ENCODE data around the gene SPC25. TPM values are rescaled to one million over a fixed set of nuclear protein-coding genes. Genes with fewer than 3 reads are reported as not detected.
"Not testable (repeated sequence)": the region's sequence is repeated elsewhere in the genome, so short reads cannot be mapped to it uniquely, and the experiment has no call there.

The SPC25 gene, protein sequence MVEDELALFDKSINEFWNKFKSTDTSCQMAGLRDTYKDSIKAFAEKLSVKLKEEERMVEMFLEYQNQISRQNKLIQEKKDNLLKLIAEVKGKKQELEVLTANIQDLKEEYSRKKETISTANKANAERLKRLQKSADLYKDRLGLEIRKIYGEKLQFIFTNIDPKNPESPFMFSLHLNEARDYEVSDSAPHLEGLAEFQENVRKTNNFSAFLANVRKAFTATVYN
- 2.9 and 7.3 TPM in 2 replicates for total RNA-seq

DNA sequence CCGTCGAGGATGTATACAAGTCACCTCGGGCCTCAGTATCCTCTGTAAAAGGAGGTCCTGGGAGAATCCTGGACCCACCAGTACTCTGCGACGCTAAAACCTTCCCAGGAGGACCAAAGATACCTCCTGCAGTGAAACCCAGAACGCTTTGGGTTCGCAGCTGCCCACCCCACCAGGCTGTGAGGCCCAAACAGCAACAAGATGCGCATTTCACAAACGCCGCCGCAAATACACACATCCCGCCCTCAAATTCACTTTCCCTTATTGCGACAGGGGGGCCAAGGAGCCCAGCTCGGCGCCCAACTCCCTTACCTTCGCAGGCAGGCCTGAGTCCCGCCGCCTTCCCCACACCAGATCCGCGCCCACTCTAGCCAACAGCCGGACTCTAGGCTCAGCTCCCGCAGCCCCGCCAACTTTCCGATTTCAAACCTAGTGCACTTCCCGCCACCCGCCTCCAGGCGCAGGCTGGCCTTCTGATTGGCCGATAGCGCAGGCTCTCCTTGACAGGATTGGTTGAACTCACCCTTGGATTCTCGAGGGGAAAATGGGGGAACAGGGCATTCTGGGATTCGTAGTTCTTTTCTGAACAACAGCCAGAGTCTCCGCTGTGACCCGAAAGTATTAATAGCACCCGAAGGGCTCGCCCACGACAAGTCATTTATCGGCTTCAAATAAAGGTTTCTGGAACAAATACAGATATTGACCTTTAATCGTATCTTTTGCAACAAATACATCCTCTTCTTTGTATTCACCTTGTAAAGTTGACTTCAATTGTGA lies at the start of gene SPC25:
Gene SPC25, minus strand, starts transcription at position 425 of the 777 bp plus-strand sequence. CDS start 911 bp downstream, outside the sequence.
- H3K4me3 ChIP-seq (ENCODE audit: low read depth, low read length): peak within 1 kb of the TSS; percentile 93
- no peak for TF ChIP-seq CTCF (IDR thresholded peaks at IDR 0.05; ENCODE audit: insufficient read depth, low read depth, low read length)

GRCh38 chr2:168939918-168940317 lies 49.7 kb upstream of the SPC25 start:
- no peak for DNase-seq (ENCODE audit: low read depth)
- H3K4me3 ChIP-seq (ENCODE audit: low read depth, low read length): no peak overlapping the region
- TF ChIP-seq CTCF (IDR thresholded peaks at IDR 0.05; ENCODE audit: insufficient read depth, low read depth, low read length): no peak

More for the DNA sequence above, at the start of gene SPC25:
- peak; percentile 86 for DNase-seq (ENCODE audit: low read depth)

- no peak overlapping the region for H3K4me3 ChIP-seq (ENCODE audit: low read depth, low read length)
- no peak for TF ChIP-seq CTCF (IDR thresholded peaks at IDR 0.05; ENCODE audit: insufficient read depth, low read depth, low read length)
- DNase-seq (ENCODE audit: low read depth): no peak
Measured at GRCh38 chr2:168939061-168939460, 48.8 kb upstream of the SPC25 start.

GRCh38 chr2:168935810-168936581 lies 45.8 kb upstream of the SPC25 start:
- DNase-seq (ENCODE audit: low read depth): peak; percentile 57
- no peak for TF ChIP-seq CTCF (IDR thresholded peaks at IDR 0.05; ENCODE audit: insufficient read depth, low read depth, low read length)
- H3K4me3 ChIP-seq (ENCODE audit: low read depth, low read length): no peak overlapping the region

DNA sequence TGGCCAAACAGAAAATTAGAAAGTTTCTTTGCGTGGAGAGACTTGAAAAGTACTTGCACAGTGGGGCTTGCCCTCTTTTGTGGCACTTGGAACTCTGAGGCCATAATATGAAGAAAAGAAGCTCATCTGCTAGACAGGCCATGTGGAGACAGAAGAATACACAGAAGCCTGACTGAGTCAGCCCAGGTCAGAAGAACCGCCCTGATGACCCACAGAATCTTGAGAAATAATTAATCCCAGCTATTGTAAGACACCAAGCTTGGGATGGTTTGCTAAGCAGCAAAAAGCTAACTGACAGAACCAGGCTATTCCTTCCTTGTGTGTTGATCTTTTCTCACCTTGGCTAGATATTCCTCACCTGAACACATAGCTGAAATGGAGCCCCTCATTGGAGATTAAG lies 44.6 kb upstream of the SPC25 start:
- DNase-seq (ENCODE audit: low read depth): no peak
- no peak overlapping the region for H3K4me3 ChIP-seq (ENCODE audit: low read depth, low read length)
- TF ChIP-seq CTCF (IDR thresholded peaks at IDR 0.05; ENCODE audit: insufficient read depth, low read depth, low read length): no peak

DNA sequence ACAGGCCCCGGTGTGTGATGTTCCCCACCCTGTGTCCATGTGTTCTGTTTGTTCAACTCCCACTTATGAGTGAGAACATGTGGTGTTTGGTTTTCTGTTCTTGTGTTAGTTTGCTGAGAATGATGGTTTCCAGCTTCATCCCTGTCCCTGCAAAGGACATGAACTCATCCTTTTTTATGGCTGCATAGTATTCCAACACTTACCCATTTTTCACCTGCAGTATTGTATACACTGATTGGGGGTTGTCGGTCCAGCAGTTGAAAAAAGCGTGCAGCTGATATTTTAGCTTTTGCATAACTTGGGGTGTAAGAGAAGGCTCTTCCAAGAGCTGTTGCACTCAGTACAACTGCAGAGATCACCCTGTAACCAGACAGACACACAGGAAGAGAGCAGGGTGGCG lies 41.9 kb upstream of the SPC25 start:
- not testable (repeated sequence) for H3K4me3 ChIP-seq (ENCODE audit: low read depth, low read length); DNase-seq (ENCODE audit: low read depth)

- no peak for DNase-seq (ENCODE audit: low read depth)
- no peak overlapping the region for H3K4me3 ChIP-seq (ENCODE audit: low read depth, low read length)
- TF ChIP-seq CTCF (IDR thresholded peaks at IDR 0.05; ENCODE audit: insufficient read depth, low read depth, low read length): no peak
Measured at GRCh38 chr2:168930242-168930641, 40.0 kb upstream of the SPC25 start.

All from fibroblast of villous mesenchyme (primary cell).